ENCODE data around the gene JAM2. TPM values are rescaled to one million over a fixed set of nuclear protein-coding genes. Genes with fewer than 3 reads are reported as not detected.

Gene JAM2
- total RNA-seq, 1 experiment from 2014 or later: 0.15 TPM

GRCh38 chr21:25732091-25732760, 93.2 kb downstream of the JAM2 start:
- BruUV-seq (replicated peaks): no TSS peak
- no peak overlapping the region for H3K27ac ChIP-seq (ENCODE audit: low read depth, low read length)
- POLR2A ChIA-PET: no interaction called here
- DNase-seq (ENCODE audit: low read depth, low spot score) (no peak), ATAC-seq (no peak)
- no peaks in the 10 kb centered on the region for H4K20me1 ChIP-seq (ENCODE audit: insufficient read depth)
- H3K79me2 ChIP-seq (ENCODE audit: insufficient read depth, low read length): peaks cover 89% of the 10 kb centered on the region
- no peak overlapping the region for H3K4me2 ChIP-seq (ENCODE audit: low read length)
- H3K27me3 ChIP-seq (ENCODE audit: insufficient read depth, low read length): no peaks in the 10 kb centered on the region
- H3K9ac ChIP-seq (ENCODE audit: low read length): no peak overlapping the region
- H3K9me3 ChIP-seq (ENCODE audit: control insufficient read depth in 1 of 2, insufficient read depth in 1 of 2, low read depth in 1 of 2, low read length in 2 of 2): no peaks in the 10 kb centered on the region
- H3K36me3 ChIP-seq (ENCODE audit: control insufficient read depth in 1 of 2, insufficient read depth in 2 of 2, low read length in 2 of 2): peaks cover 24 to 27% of the 10 kb centered on the region in 2 experiments; a peak in 3 of 4 replicates
- no peaks in the 10 kb centered on the region for H3K9me2 ChIP-seq (ENCODE audit: insufficient read depth)
- RAD21 ChIA-PET (ENCODE audit: low non-redundant PET in 1 of 2, low total read pairs in 2 of 2, uncharacterized antibody in 2 of 2, unreplicated experiment in 2 of 2): no interaction called here
- TF ChIP-seq JUND (IDR thresholded peaks at IDR 0.05): no peak
- TF ChIP-seq, protein P1, sequence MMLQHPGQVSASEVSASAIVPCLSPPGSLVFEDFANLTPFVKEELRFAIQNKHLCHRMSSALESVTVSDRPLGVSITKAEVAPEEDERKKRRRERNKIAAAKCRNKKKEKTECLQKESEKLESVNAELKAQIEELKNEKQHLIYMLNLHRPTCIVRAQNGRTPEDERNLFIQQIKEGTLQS (IDR thresholded peaks at IDR 0.05): no peak
- no peak for TF ChIP-seq SRF (IDR thresholded peaks at IDR 0.05; ENCODE audit: low read depth)
- TF ChIP-seq, protein P2, sequence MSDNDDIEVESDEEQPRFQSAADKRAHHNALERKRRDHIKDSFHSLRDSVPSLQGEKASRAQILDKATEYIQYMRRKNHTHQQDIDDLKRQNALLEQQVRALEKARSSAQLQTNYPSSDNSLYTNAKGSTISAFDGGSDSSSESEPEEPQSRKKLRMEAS (IDR thresholded peaks at IDR 0.05): no peak
- TF ChIP-seq CBX3 (IDR thresholded peaks at IDR 0.05; ENCODE audit: low read depth): no peak
- no peak for TF ChIP-seq POLR2AphosphoS5 (IDR thresholded peaks at IDR 0.05; ENCODE audit: low read depth, low read length)
- no peak for TF ChIP-seq ZNF274 (IDR thresholded peaks at IDR 0.05; ENCODE audit: low read depth, low read length)
- no peak for TF ChIP-seq POLR2A (IDR thresholded peaks at IDR 0.05; ENCODE audit: borderline replicate concordance, extremely low read depth, insufficient read depth, insufficient read length)
- no peak for TF ChIP-seq SIN3A (IDR thresholded peaks at IDR 0.05; ENCODE audit: low read depth)
- no peak for TF ChIP-seq EZH2 (IDR thresholded peaks at IDR 0.05)
- H3K4me3 ChIP-seq (replicated peaks in 1 of 2; ENCODE audit: low read depth in 1 of 2, low read length in 2 of 2): no peak overlapping the region
- H3K4me1 ChIP-seq (ENCODE audit: control insufficient read depth in 1 of 2, insufficient read depth in 2 of 2, low read length in 2 of 2): peaks cover 9 to 18% of the 10 kb centered on the region in 2 experiments
- no peak overlapping the region for H2AFZ ChIP-seq (ENCODE audit: low read depth, low read length, poor library complexity, severe bottlenecking)
- intact Hi-C loops (cut with micrococcal nuclease): no loop called here
- CTCF ChIA-PET: no interaction called here

Measured in HCT116 (cell line).